Measurements from ENCODE around the gene AKIRIN2. TPM values are rescaled to one million over a fixed set of nuclear protein-coding genes. Genes with fewer than 3 reads are reported as not detected.

The AKIRIN2 gene
- total RNA-seq, 2 donors from 2014 or later, result 64.5 to 71.0 TPM

Other genes with a start within 250 kb of the AKIRIN2 start
- gene SLC35A1, start 229.3 kb downstream of the AKIRIN2 start, total RNA-seq, result 10 to 100 TPM; 12.7 to 14.7 TPM
- 10 to 100 TPM; 20.7 to 23.2 TPM for gene RARS2, start 112.2 kb downstream of the AKIRIN2 start, total RNA-seq
- gene ORC3, start 112.1 kb downstream of the AKIRIN2 start, total RNA-seq, result 10 to 100 TPM; 35.2 to 38.3 TPM

Data from activated T-cell treated with anti-CD3 and anti-CD28 coated beads, Interleukin-2, amount 50 U/mL, for 72 hours (primary cell).